NOMO-1 treated with dmso at 0.1 percent for 144 hours (cell line): ENCODE measurements around the gene DEDD.

Experiments
- DNase-seq: peaks from one replicate; lab custom pipeline; 2025; ENCODE audit not compliant: unreplicated experiment; lab: John Stamatoyannopoulos, UW

The DEDD gene

DNA sequence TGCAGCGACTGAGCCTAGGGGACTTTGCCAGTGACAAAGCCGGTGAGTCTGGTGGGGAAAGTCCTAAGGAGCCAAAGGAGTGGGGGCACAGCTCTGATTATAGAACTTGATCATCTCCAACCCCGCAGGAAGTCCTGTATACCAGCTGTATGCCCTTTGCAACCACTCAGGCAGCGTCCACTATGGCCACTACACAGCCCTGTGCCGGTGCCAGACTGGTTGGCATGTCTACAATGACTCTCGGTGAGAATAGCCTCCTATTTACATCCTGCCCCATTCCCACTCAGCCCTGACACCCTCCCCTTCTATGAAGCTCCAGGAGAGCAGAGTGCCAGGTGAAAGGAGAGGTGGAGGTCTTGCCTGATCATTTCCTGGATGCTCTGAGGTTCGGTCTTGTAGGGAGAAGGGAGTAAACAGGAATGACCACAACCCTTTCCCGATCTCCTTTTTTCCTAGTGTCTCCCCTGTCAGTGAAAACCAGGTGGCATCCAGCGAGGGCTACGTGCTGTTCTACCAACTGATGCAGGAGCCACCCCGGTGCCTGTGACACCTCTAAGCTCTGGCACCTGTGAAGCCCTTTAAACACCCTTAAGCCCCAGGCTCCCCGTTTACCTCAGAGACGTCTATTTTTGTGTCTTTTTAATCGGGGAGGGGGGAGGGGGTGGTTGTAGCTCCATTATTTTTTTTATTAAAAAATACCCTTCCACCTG lies 32.6 kb upstream of the DEDD start:
- DNase-seq, result no peak

DNA sequence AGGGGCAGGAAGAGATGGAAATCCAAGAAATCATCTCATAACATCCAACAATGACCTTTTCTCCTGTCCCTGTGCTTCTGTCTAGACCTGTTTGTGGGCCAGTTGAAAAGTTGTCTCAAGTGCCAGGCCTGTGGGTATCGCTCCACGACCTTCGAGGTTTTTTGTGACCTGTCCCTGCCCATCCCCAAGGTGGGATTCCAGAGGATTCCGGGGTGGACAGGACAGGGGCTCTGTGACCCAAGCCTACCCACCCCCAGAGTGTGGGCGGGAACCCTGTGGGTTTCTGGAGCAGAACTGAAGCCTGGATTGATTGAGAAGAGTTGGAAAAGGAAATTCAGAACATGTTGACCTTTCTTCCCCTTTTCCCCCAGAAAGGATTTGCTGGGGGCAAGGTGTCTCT lies 31.3 kb upstream of the DEDD start:
- DNase-seq, result no peak

GRCh38 chr1:161162806-161163205 lies 30.3 kb upstream of the DEDD start:
- no peak for DNase-seq

- no peak for DNase-seq
Observed at GRCh38 chr1:161162052-161162451, 29.6 kb upstream of the DEDD start.

DNA sequence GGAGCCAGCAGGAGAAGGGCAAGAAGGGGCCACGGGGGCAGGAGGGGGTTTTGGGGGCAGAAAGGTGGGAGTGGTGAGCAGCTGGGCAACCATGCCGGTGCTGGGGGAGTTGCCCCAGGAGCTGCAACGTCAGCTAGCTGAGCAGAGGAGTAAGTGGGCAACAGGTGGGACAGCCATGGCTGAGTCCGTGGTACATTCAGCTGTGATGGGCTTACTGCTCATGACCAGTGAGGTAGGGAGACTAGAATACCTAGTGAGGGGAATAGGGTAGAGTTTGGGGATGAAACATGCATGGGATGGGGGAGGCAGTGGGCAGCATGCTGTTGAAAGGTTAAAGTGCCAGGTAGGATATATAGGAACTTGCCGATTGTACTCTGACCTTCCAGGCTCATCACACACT lies 29.2 kb upstream of the DEDD start:
- no peak for DNase-seq

DNA sequence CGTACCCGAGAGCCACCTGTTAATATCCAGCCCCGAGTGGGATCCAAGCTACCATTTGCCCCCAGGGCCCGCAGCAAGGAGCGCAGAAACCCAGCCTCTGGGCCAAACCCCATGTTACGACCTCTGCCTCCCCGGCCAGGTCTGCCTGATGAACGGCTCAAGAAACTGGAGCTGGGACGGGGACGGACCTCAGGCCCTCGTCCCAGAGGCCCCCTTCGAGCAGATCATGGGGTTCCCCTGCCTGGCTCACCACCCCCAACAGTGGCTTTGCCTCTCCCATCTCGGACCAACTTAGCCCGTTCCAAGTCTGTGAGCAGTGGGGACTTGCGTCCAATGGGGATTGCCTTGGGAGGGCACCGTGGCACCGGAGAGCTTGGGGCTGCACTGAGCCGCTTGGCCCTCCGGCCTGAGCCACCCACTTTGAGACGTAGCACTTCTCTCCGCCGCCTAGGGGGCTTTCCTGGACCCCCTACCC lies 28.2 kb upstream of the DEDD start:
- DNase-seq, result no peak

- DNase-seq, result no peak
Observed at GRCh38 chr1:161159913-161160243, 27.4 kb upstream of the DEDD start.

DNA sequence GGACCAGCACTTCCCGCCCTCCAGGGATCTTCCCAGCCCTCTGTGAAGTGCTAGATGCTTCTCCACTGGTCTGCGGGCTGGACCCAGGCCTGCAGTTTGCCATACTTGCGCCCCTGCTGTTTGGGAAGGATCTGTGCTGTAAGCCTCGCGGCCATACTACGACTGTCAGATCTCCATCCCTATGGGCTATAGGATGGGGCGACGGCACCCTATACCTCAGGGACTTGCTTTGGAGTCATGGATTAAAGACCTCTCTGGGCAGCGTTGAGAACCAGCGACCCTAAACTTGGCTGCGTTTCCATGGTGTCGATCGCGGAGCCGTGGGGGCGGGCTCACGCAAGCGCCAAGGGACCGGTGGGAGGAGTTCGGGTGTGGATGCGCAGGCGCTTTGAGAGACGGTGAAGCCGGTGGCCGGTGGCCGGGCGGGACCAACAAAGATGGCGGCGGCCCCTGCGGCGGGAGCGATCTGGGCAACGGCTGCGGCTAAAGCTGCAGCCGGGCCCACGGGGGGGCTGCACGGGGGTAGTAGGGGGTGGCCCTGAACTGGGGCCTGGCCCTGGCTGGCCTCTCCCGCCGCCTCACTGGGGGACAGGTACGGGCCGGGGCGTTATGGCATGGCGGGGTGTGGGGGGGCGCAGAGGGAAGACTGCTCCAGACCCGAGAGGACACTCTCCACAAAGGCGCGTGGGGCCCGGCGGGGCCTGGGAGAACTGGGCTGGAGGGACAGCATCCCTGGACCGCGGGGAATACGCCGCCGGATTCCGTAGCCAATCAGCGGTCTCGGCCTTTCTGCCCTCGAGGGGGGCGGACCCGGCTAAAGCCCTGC lies 26.8 kb upstream of the DEDD start, which contains the start of gene USP21:
TSS of gene USP21 (plus strand) at position 414 of the 826 bp plus-strand sequence. CDS start 1,141 bp downstream, outside the sequence.
- peak; percentile 84 for DNase-seq

GRCh38 chr1:161158316-161159010 lies 26.0 kb upstream of the DEDD start:
- DNase-seq, result no peak

GRCh38 chr1:161157867-161158266 lies 25.4 kb upstream of the DEDD start:
- no peak for DNase-seq

- DNase-seq, result peak; percentile 90
Observed at GRCh38 chr1:161153682-161154337, 21.3 kb upstream of the DEDD start, which contains the start of gene UFC1. UFC1 (plus strand) TSS chr1:161153978; CDS start chr1:161153998, 20 bp downstream.

- DNase-seq, result no peak
Observed at GRCh38 chr1:161153176-161153575, 20.7 kb upstream of the DEDD start.

DNA sequence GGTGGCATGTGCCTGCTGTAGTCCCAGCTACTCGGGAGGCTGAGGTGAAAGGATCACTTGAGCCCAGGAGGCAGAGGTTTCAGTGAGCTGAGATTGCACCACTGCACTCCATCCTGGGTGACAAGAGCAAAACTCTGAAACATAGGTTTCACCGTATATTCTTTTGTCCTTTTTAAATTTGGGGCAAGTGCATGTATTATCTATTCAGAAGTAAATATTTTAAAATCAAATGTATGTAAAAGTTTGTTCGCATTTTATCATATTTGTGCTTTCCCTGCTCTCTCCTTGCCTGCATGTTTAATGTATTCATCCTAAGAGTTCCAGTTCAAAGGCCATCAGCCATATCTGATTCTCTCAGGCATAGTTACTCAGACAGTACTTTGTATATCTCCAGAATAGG lies 13.4 kb upstream of the DEDD start:
- DNase-seq, result no peak

DNA sequence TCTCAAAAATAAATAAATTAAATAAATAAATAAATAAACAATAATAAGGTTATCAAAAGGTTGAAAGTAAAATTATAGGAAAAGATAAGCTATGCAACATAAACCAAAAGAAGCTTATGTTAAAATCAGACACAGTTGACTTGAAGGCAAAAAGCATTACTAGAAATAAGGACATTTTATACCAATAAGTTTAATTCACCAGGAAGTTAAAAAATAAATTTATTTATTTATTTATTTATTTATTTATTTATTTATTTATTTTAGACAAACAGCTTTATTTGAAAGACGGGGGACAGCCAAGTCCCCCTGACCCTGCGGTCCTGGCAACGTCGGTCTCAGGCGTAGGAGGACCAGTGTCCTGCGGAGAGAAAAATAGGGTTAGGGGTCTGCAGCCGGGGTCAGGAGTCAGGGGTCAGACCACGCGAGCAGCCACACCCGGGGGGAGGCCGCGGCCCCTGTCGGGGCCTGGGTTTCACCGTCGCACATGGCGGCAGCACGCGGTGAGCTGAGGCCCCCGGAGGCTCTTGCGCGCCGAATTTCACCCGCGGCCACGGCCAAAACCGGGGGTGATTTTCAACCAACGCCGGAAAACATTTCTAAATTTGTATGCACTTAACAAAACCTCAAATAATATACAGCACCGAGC lies 8.4 kb upstream of the DEDD start:
- no peak for DNase-seq

DNA sequence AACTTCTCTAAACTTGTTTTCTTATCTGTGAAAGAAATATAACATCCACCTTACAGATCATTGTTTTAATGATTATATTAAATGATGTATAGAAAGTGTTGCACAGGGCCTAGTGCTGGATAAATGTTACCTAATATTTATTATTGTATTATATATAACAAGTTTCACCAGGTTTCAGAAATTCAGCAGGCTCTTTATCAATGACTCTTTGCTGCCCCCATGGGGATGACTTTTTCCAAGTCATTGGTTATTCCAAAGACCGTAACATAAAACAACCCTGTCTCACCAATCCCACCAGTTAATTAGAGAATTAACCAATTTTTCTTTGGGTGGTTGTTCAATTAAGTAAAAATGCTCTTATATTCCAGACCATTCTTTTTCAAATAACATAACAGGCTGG lies 7.3 kb upstream of the DEDD start:
- no peak for DNase-seq

GRCh38 chr1:161138431-161138830 lies 6.0 kb upstream of the DEDD start:
- no peak for DNase-seq

GRCh38 chr1:161137881-161138280 lies 5.4 kb upstream of the DEDD start:
- no peak for DNase-seq

DNA sequence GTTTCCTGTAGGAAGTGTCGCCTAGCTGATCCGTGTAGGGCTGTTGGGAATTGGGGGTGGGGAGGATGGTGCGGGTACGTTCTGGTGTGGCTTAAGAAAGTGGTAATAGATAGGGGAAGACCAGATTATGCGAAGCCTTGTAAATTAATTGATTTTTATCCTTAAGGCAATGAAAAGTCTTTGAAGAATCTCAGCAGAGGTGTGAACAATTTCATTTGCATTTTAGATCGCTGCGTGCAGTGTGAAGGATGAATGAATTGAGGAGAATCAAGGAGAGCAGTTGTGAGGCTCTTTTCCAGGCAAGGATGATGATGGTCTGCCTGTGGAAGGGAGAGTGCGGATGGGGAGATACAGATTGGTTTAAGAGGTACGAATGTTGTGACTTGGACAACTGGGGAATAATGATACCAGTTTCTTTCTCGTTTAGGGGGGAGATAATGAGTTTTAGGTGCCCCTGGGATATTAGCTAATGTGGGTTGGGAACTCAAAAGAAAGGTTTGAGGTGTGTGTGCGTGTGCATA lies 813 bp upstream of the DEDD start:
- DNase-seq, result no peak

DNA sequence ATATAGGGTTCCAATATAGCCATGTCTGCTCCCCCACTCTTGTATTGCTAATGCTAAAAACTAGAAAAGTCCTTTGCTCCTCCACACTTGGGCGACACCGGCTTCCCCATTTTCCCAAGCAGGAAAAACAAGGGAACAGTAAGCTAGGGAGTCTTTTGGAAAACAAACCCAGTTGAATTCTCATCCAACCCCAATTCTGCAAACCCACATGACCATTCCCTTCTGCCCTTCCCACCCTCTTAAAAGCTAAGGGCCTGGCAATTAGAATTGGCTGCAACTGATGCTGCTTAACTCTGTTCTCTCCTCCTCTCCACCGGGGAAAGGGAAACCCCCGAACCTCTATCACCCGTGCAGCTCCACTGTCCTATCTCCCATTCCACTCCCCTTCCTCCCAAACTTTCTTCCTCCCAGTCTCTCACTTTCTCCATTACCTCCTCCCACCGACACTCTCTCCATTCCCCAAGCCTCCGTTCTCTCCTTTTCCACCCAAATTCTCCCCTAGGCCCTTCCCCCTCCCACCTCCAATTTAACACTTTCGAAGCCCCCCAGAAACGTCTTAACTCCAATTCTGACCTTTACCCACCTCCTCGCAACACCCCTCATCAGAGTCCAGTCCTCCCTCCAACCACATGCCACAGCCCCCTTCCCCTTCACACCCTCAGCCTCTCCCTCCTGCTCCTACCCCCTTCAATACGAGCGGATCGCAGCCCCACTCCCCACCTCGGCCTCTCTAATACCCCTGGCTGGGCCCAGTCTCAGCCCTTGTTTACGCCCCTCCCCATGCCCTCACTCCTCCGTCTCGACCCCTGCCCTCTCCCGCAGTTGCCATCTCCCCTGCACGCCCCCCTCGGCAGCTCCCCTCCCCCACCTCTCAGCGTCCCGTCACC lies 701 bp downstream of the DEDD start:
- no peak for DNase-seq
